HCT116 (cell line): ENCODE results near the gene STPG1. TPM values are rescaled to one million over a fixed set of nuclear protein-coding genes. Genes with fewer than 3 reads are reported as not detected.

ENCODE experiments used
- ATAC-seq: fragments of 200-7000 bp; cut with Tn5 transposase; 2 replicates; pipeline ENCODE4 v1.9.1; 2020; ENCODE audit warnings: mild to moderate bottlenecking, moderate library complexity
- BruUV-seq: library from RNA; stranded (reverse); fragments of 400-500 nt; replicated peaks from 2 replicates; lab custom pipeline; 2021; lab: Mats Ljungman, UMichigan
- CTCF ChIA-PET: fragments of 300-600 bp; sonication (Branson Sonifier 250); formaldehyde crosslinking; loops from one replicate; lab custom pipeline; 2021; ENCODE audit warnings: antibody characterized with exemption; lab: Charles Lee
- POLR2A ChIA-PET: fragments of 300-600, 350-600 bp; sonication (Branson Sonifier 250); formaldehyde crosslinking; loops from one replicate; lab custom pipeline; 2021; ENCODE audit warnings: antibody characterized with exemption; lab: Charles Lee
- RAD21 ChIA-PET, 2 experiments: fragments of 300-600 bp; sonication (Branson Sonifier 250); formaldehyde crosslinking; loops; one replicate each; lab custom pipeline; 2023; ENCODE audit warnings: low total read pairs in 2 of 2; ENCODE audit not compliant: uncharacterized antibody in 2 of 2, unreplicated experiment in 2 of 2, low non-redundant PET in 1 of 2; lab: Charles Lee
- DNase-seq: peaks from one replicate; pipeline ENCODE4 v3.0.0-alpha.2; 2010; ENCODE audit warnings: low read depth, low spot score
- H2AFZ ChIP-seq: fragments of 200-600 bp; shearing (Covaris generic), sonication (generic); 2 replicates; pipeline ENCODE4 v1.6.1; 2017; ENCODE audit warnings: low read depth, mixed run types, mixed read lengths, antibody characterized with exemption, low read length; ENCODE audit not compliant: poor library complexity, severe bottlenecking
- H3K27ac ChIP-seq: 2 replicates; pipeline ENCODE4 v1.5.1; 2012; ENCODE audit warnings: low read depth, low read length
- H3K27me3 ChIP-seq: fragments of 200-600 bp; sonication (generic); 2 replicates; pipeline ENCODE4 v1.6.1; 2016; ENCODE audit warnings: mixed run types, low read length, mixed read lengths; ENCODE audit not compliant: insufficient read depth
- H3K36me3 ChIP-seq, 2 experiments: fragments of 200-500 bp in 1 of 2; fragments of 200-600 bp in 1 of 2; sonication (Bioruptor generic) in 1 of 2; sonication (generic) in 1 of 2; 2 replicates each; pipeline versions ENCODE4 v1.5.1 to v1.6.1; 2014 to 2016; ENCODE audit warnings: low read length in 2 of 2, inconsistent platforms in 1 of 2, mixed read lengths in 1 of 2, mixed run types in 1 of 2; ENCODE audit not compliant: insufficient read depth in 2 of 2, control insufficient read depth in 1 of 2
- H3K4me1 ChIP-seq, 2 experiments: fragments of 200-600 bp in 1 of 2; sonication (generic) in 1 of 2; 2 replicates each; pipeline versions ENCODE4 v1.5.1 to v1.6.1; 2012 to 2017; ENCODE audit warnings: low read length in 2 of 2, inconsistent platforms in 1 of 2, mild to moderate bottlenecking in 1 of 2, mixed read lengths in 1 of 2, mixed run types in 1 of 2, moderate library complexity in 1 of 2; ENCODE audit not compliant: insufficient read depth in 2 of 2, control insufficient read depth in 1 of 2
- H3K4me2 ChIP-seq: fragments of 200-600 bp; sonication (generic); 2 replicates; pipeline ENCODE4 v1.6.1; 2017; ENCODE audit warnings: mixed run types, low read length, mixed read lengths
- H3K4me3 ChIP-seq, 2 experiments: fragments of 200-600 bp in 1 of 2; sonication (generic) in 1 of 2; replicated peaks in 1 of 2; 2 replicates each; pipeline ENCODE4 v1.5.1; 2011 to 2016; ENCODE audit warnings: low read length in 2 of 2, control low read depth in 1 of 2, low read depth in 1 of 2, mild to moderate bottlenecking in 1 of 2, mixed read lengths in 1 of 2, mixed run types in 1 of 2
- H3K79me2 ChIP-seq: fragments of 200-600 bp; sonication (generic); 2 replicates; pipeline ENCODE4 v1.6.1; 2017; ENCODE audit warnings: mild to moderate bottlenecking, mixed run types, low read length, moderate library complexity, mixed read lengths; ENCODE audit not compliant: insufficient read depth
- H3K9ac ChIP-seq: fragments of 200-600 bp; sonication (generic); 2 replicates; pipeline ENCODE4 v1.6.1; 2016; ENCODE audit warnings: low read length, mixed read lengths
- H3K9me2 ChIP-seq: fragments of 200-600 bp; sonication (generic), shearing (Covaris generic); 2 replicates; pipeline ENCODE4 v1.6.1; 2017; ENCODE audit warnings: mixed run types, mild to moderate bottlenecking, moderate library complexity; ENCODE audit not compliant: insufficient read depth
- H3K9me3 ChIP-seq, 2 experiments: fragments of 200-500 bp in 1 of 2; fragments of 200-600 bp in 1 of 2; sonication (Bioruptor generic) in 1 of 2; sonication (generic) in 1 of 2; 2 replicates each; pipeline ENCODE4 v1.6.1; 2014 to 2017; ENCODE audit warnings: low read length in 2 of 2, mixed read lengths in 2 of 2, inconsistent platforms in 1 of 2, low read depth in 1 of 2, mild to moderate bottlenecking in 1 of 2, mixed run types in 1 of 2, moderate library complexity in 1 of 2; ENCODE audit not compliant: control insufficient read depth in 1 of 2, insufficient read depth in 1 of 2
- H4K20me1 ChIP-seq: fragments of 200-600 bp; sonication (generic), shearing (Covaris generic); 2 replicates; pipeline ENCODE4 v1.6.1; 2017; ENCODE audit warnings: mixed run types, mild to moderate bottlenecking, moderate library complexity; ENCODE audit not compliant: insufficient read depth
- CEBPB ChIP-seq: IDR thresholded peaks from 2 replicates; pipeline ENCODE4 v1.6.1; 2012; ENCODE audit warnings: low read depth
- ELF1 ChIP-seq: IDR thresholded peaks from 2 replicates; pipeline ENCODE4 v1.6.1; 2012; ENCODE audit warnings: low read depth, borderline replicate concordance
- JUND ChIP-seq: IDR thresholded peaks from 2 replicates; pipeline ENCODE4 v1.6.1; 2012
- POLR2AphosphoS5 ChIP-seq: IDR thresholded peaks from 2 replicates; pipeline ENCODE4 v1.6.1; 2011; ENCODE audit warnings: mild to moderate bottlenecking, low read depth, low read length, moderate library complexity
- RAD21 ChIP-seq: IDR thresholded peaks from 2 replicates; pipeline ENCODE4 v1.6.1; 2012; ENCODE audit warnings: low read depth, mild to moderate bottlenecking
- SIN3A ChIP-seq: IDR thresholded peaks from 2 replicates; pipeline ENCODE4 v1.6.1; 2012; ENCODE audit warnings: low read depth
- SP1 ChIP-seq: IDR thresholded peaks from 2 replicates; pipeline ENCODE4 v1.6.1; 2012; ENCODE audit warnings: low read depth
- SRF ChIP-seq: IDR thresholded peaks from 2 replicates; pipeline ENCODE4 v1.6.1; 2012; ENCODE audit warnings: low read depth
- YY1 ChIP-seq: IDR thresholded peaks from 2 replicates; pipeline ENCODE4 v1.6.1; 2011; ENCODE audit warnings: low read length, low read depth, moderate library complexity, mild to moderate bottlenecking; ENCODE audit not compliant: insufficient replicate concordance; ENCODE audit errors: extremely low read depth
- intact Hi-C: fragments of 100-400 bp; cut with micrococcal nuclease; formaldehyde crosslinking; loops from 2 replicates; pipeline ENCODE4 v1.10.0; 2022
- total RNA-seq: library from RNA; stranded (reverse); gene quantifications from one replicate; pipeline ENCODE4 v1.2.1, GENCODE V29; 2021; ENCODE audit not compliant: unreplicated experiment
- TF ChIP-seq, protein P1 (sequence below): IDR thresholded peaks from 2 replicates; pipeline ENCODE4 v1.6.1; 2012
- TF ChIP-seq, protein P2 (sequence below), 3 experiments: fragments of 200-600 bp in 1 of 3; sonication (generic) in 1 of 3; IDR thresholded peaks in 2 of 3; conservative IDR thresholded peaks in 1 of 3; 2 replicates each; pipeline ENCODE4 v1.5.1; 2012 to 2017; ENCODE audit warnings: low read depth in 2 of 3, low read length in 2 of 3, antibody characterized with exemption in 1 of 3, borderline replicate concordance in 1 of 3, control low read depth in 1 of 3, mild to moderate bottlenecking in 1 of 3, mixed read lengths in 1 of 3, mixed run types in 1 of 3, moderate library complexity in 1 of 3; ENCODE audit not compliant: insufficient read depth in 1 of 3
- TF ChIP-seq, protein P3 (sequence below): IDR thresholded peaks from 2 replicates; pipeline ENCODE4 v1.6.1; 2012; ENCODE audit warnings: low read depth

STPG1 gene
- total RNA-seq, 1 experiment from 2014 or later, result 13.4 TPM

DNA sequence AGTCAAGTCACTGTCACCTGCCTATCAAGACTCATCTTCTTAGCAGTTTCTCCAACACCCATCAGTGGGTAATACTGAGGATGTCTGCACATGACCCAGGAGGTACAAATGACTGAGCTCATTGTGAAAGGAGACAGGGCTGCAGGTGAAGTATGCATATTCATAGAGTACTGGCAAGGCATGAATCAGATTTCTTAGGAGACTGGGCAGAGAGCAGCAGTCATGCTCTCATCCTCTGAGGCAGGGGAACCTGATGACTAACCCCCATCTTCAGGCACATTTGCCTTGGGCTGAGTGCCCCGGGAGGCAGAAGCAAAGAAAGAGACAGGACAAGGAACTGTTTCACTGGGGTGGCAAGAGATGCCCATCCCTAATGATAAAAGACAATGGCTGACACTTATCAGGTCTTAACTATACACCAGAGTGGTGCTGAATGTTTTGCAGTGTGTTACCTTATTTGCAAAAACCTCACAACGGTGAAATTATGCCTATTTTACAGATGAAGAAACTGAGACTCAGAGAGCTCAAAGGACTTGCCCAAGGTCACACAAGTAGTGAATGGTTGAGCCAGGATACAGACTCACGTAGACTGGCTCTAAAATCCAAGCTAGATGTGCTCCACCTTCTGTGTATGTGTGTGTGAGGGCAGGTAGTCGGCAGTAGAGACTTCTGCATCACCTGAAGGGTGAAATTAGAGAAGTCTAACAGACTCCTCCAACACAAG lies 103.7 kb downstream of the STPG1 start:
- no peaks in the 10 kb centered on the region for H3K79me2 ChIP-seq
- POLR2A ChIA-PET, result no interaction called here
- TF ChIP-seq CEBPB, result no peak
- TF ChIP-seq RAD21, result no peak
- no peak for TF ChIP-seq POLR2AphosphoS5
- no peak for TF ChIP-seq SP1
- TF ChIP-seq SRF, result no peak
- no peak for TF ChIP-seq YY1
- TF ChIP-seq ELF1, result no peak
- TF ChIP-seq, protein P1, sequence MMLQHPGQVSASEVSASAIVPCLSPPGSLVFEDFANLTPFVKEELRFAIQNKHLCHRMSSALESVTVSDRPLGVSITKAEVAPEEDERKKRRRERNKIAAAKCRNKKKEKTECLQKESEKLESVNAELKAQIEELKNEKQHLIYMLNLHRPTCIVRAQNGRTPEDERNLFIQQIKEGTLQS, result no peak
- TF ChIP-seq SIN3A, result no peak
- TF ChIP-seq, protein P2, sequence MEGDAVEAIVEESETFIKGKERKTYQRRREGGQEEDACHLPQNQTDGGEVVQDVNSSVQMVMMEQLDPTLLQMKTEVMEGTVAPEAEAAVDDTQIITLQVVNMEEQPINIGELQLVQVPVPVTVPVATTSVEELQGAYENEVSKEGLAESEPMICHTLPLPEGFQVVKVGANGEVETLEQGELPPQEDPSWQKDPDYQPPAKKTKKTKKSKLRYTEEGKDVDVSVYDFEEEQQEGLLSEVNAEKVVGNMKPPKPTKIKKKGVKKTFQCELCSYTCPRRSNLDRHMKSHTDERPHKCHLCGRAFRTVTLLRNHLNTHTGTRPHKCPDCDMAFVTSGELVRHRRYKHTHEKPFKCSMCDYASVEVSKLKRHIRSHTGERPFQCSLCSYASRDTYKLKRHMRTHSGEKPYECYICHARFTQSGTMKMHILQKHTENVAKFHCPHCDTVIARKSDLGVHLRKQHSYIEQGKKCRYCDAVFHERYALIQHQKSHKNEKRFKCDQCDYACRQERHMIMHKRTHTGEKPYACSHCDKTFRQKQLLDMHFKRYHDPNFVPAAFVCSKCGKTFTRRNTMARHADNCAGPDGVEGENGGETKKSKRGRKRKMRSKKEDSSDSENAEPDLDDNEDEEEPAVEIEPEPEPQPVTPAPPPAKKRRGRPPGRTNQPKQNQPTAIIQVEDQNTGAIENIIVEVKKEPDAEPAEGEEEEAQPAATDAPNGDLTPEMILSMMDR (IDR thresholded peaks at IDR 0.05 in 2 of 3, conservative IDR thresholded peaks at IDR 0.05 in 1 of 3; ENCODE audit: borderline replicate concordance in 1 of 3, insufficient read depth in 1 of 3, low read depth in 2 of 3, low read length in 2 of 3), result no peak
- TF ChIP-seq JUND, result no peak
- TF ChIP-seq, protein P3, sequence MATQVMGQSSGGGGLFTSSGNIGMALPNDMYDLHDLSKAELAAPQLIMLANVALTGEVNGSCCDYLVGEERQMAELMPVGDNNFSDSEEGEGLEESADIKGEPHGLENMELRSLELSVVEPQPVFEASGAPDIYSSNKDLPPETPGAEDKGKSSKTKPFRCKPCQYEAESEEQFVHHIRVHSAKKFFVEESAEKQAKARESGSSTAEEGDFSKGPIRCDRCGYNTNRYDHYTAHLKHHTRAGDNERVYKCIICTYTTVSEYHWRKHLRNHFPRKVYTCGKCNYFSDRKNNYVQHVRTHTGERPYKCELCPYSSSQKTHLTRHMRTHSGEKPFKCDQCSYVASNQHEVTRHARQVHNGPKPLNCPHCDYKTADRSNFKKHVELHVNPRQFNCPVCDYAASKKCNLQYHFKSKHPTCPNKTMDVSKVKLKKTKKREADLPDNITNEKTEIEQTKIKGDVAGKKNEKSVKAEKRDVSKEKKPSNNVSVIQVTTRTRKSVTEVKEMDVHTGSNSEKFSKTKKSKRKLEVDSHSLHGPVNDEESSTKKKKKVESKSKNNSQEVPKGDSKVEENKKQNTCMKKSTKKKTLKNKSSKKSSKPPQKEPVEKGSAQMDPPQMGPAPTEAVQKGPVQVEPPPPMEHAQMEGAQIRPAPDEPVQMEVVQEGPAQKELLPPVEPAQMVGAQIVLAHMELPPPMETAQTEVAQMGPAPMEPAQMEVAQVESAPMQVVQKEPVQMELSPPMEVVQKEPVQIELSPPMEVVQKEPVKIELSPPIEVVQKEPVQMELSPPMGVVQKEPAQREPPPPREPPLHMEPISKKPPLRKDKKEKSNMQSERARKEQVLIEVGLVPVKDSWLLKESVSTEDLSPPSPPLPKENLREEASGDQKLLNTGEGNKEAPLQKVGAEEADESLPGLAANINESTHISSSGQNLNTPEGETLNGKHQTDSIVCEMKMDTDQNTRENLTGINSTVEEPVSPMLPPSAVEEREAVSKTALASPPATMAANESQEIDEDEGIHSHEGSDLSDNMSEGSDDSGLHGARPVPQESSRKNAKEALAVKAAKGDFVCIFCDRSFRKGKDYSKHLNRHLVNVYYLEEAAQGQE, result no peak
- TF ChIP-seq, all 23 proteins: peak for 0
- Histone ChIP-seq H2AFZ (no peak overlapping the region), H3K27me3 (peaks cover 20% of the 10 kb centered on the region; the same call in 1 of the 2 replicates), H3K4me3 (no peak overlapping the region), H3K9ac (no peak overlapping the region), H3K4me2 (no peak overlapping the region), H3K4me1 (peaks cover 0 to 11% of the 10 kb centered on the region in 2 experiments; a peak in 3 of 4 replicates), H3K9me3 (no peaks in the 10 kb centered on the region), H3K27ac (no peak overlapping the region), H3K36me3 (no peaks in the 10 kb centered on the region), H4K20me1 (no peaks in the 10 kb centered on the region), H3K9me2 (no peaks in the 10 kb centered on the region)
- no TSS peak for BruUV-seq
- RAD21 ChIA-PET, result interaction anchor here in 1 of 2 experiments (1.7 kb wide), 1 partner anchor 108 kb away, joined by 3 read pairs; no protein-coding TSS in a partner anchor
- no peak for ATAC-seq
- intact Hi-C loops, result no loop called here
- no peak for DNase-seq
- CTCF ChIA-PET, result interaction anchor here (0.9 to 2.1 kb wide), 5 partner anchors 10 to 111 kb away, joined by 3 to 6 read pairs (median 4); partner anchors contain the start of gene GRHL3
